HG03442 (cell line): ENCODE data around the gene PAK1IP1.
"Not testable (repeated sequence)": the region's sequence is repeated elsewhere in the genome, so short reads cannot be mapped to it uniquely, and the experiment has no call there.

Experiments used
- ATAC-seq: cut with Tn5 transposase; IDR thresholded peaks from one replicate; pipeline ENCODE4 v1.9.1; 2021; ENCODE audit warnings: mild to moderate bottlenecking, moderate library complexity; ENCODE audit not compliant: unreplicated experiment

PAK1IP1 gene

GRCh38 chr6:10694302-10695085 is at the start of gene PAK1IP1, which contains the start of gene C6orf52:
Gene PAK1IP1 (plus strand): TSS chr6:10694972. CDS start chr6:10694986, 14 bp downstream.
Gene C6orf52 (minus strand): TSS chr6:10694616. CDS start chr6:10687550, 7,066 bp downstream.
- ATAC-seq: peak; percentile 98

GRCh38 chr6:10655508-10656055 is 39.2 kb upstream of the PAK1IP1 start:
- no peak for ATAC-seq

GRCh38 chr6:10658910-10659698 is 35.7 kb upstream of the PAK1IP1 start:
- no peak for ATAC-seq

- no peak for ATAC-seq
Measured at GRCh38 chr6:10659699-10660348, 34.9 kb upstream of the PAK1IP1 start.

GRCh38 chr6:10660431-10661191 is 34.2 kb upstream of the PAK1IP1 start:
- ATAC-seq: not testable (repeated sequence)

- no peak for ATAC-seq
Measured at GRCh38 chr6:10662207-10662606, 32.6 kb upstream of the PAK1IP1 start.

GRCh38 chr6:10662742-10663141 is 32.0 kb upstream of the PAK1IP1 start:
- no peak for ATAC-seq

GRCh38 chr6:10665595-10665994 is 29.2 kb upstream of the PAK1IP1 start:
- ATAC-seq: not testable (repeated sequence)

GRCh38 chr6:10668126-10668917 is 26.4 kb upstream of the PAK1IP1 start:
- no peak for ATAC-seq

GRCh38 chr6:10676403-10676802 is 18.4 kb upstream of the PAK1IP1 start:
- ATAC-seq: no peak

GRCh38 chr6:10678456-10678855 is 16.3 kb upstream of the PAK1IP1 start:
- no peak for ATAC-seq

- no peak for ATAC-seq
Measured at GRCh38 chr6:10681795-10682194, 13.0 kb upstream of the PAK1IP1 start.

GRCh38 chr6:10682355-10682988 is 12.3 kb upstream of the PAK1IP1 start:
- ATAC-seq: no peak

GRCh38 chr6:10684618-10685017 is 10.2 kb upstream of the PAK1IP1 start:
- no peak for ATAC-seq

GRCh38 chr6:10685092-10685915 is 9.5 kb upstream of the PAK1IP1 start:
- ATAC-seq: no peak

GRCh38 chr6:10686901-10687300 is 7.9 kb upstream of the PAK1IP1 start:
- ATAC-seq: no peak

GRCh38 chr6:10687582-10687981 is 7.2 kb upstream of the PAK1IP1 start:
- ATAC-seq: no peak
